Activated naive CD4-positive, alpha-beta T cell treated with anti-CD3 and anti-CD28 coated beads for 36 hours (primary cell): ENCODE results near the gene SRSF1. TPM values are rescaled to one million over a fixed set of nuclear protein-coding genes. Genes with fewer than 3 reads are reported as not detected.
"Not testable (repeated sequence)": the region's sequence is repeated elsewhere in the genome, so short reads cannot be mapped to it uniquely, and the experiment has no call there.

Experiments used
- CTCF ChIA-PET: fragments of 350-600 bp; sonication (Branson Sonifier 250); formaldehyde crosslinking; loops from one replicate; lab custom pipeline; 2021; ENCODE audit warnings: antibody characterized with exemption; lab: Charles Lee
- DNase-seq: peaks from one replicate; pipeline ENCODE4 v3.0.0-alpha.2; 2020
- H3K27ac Mint-ChIP-seq: one replicate; pipeline ENCODE4 v1.8.0; 2021; ENCODE audit warnings: mild to moderate bottlenecking, mixed read lengths
- H3K27me3 Mint-ChIP-seq: one replicate; pipeline ENCODE4 v1.8.0; 2021; ENCODE audit warnings: low read depth, mixed read lengths
- H3K36me3 Mint-ChIP-seq: one replicate; pipeline ENCODE4 v1.8.0; 2021; ENCODE audit warnings: low read depth, mixed read lengths
- H3K4me1 Mint-ChIP-seq: one replicate; pipeline ENCODE4 v1.8.0; 2021; ENCODE audit warnings: low read depth, mixed read lengths
- H3K4me3 Mint-ChIP-seq: one replicate; pipeline ENCODE4 v1.8.0; 2021; ENCODE audit warnings: mild to moderate bottlenecking, moderate library complexity, mixed read lengths
- H3K9me3 Mint-ChIP-seq: one replicate; pipeline ENCODE4 v1.8.0; 2021; ENCODE audit warnings: mixed read lengths
- intact Hi-C: fragments of 100-400 bp; cut with micrococcal nuclease; formaldehyde crosslinking; loops from one replicate; pipeline ENCODE4 v1.15.1; 2023
- total RNA-seq, 2 experiments: library from RNA; stranded (reverse); gene quantifications; one replicate each; pipeline ENCODE4 v1.2.3, GENCODE V29; 2021

Gene SRSF1
- total RNA-seq, 2 experiments from 2014 or later: 248 to 257 TPM

DNA sequence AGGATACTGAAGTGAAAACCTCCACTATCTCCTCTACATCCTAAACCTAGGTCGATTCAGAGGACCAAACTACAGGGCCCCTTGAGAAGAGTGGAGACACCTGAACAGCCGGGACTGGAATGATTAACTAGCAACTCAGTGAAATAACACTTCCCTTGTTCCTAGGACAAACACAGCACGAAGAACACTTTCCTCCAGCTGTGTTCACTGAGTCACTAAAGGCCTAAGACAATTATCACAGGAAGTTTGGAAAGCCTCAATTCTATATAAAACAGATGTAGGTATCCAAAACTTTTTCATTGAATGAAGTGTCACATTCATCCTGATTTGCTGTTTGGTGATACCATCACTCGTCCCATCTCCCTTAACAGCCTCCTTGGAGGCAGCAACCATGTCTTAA lies 36.3 kb downstream of the SRSF1 start:
- CTCF ChIA-PET: no interaction called here
- intact Hi-C loops: no loop called here
- H3K27ac Mint-ChIP-seq: no peak overlapping the region

DNA sequence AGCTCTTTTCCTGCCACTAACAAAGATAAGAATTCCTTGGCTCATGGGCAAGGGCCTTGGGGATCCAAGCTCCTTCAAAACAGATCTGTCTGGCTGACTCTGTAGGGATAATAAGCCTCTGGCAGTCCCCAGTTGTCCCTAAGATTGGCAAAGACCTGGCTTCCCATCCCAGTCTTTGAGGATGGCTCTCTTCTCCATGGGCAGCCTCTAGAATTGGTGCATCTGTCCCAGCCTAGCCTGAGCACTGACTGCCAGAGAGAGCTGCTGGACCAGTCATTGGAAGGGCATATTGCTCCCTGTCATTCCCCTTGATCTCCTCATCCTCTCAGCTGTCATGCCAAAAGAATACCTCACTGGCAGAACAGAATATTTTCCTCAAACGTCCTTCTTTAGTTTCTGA lies 38.6 kb downstream of the SRSF1 start:
- H3K36me3 Mint-ChIP-seq: peaks cover 3% of the 10 kb centered on the region
- no peaks in the 10 kb centered on the region for H3K9me3 Mint-ChIP-seq
- no peaks in the 10 kb centered on the region for H3K27me3 Mint-ChIP-seq
- H3K4me3 Mint-ChIP-seq: no peak overlapping the region
- no peak overlapping the region for H3K27ac Mint-ChIP-seq
- CTCF ChIA-PET: no interaction called here
- H3K4me1 Mint-ChIP-seq: no peaks in the 10 kb centered on the region
- intact Hi-C loops: no loop called here
- no peak for DNase-seq

More for the DNA sequence above, 36.3 kb downstream of the SRSF1 start:
- H3K36me3 Mint-ChIP-seq: peaks cover 8% of the 10 kb centered on the region
- DNase-seq: no peak
- H3K9me3 Mint-ChIP-seq: no peaks in the 10 kb centered on the region
- no peak overlapping the region for H3K4me3 Mint-ChIP-seq
- no peaks in the 10 kb centered on the region for H3K4me1 Mint-ChIP-seq
- no peaks in the 10 kb centered on the region for H3K27me3 Mint-ChIP-seq

DNA sequence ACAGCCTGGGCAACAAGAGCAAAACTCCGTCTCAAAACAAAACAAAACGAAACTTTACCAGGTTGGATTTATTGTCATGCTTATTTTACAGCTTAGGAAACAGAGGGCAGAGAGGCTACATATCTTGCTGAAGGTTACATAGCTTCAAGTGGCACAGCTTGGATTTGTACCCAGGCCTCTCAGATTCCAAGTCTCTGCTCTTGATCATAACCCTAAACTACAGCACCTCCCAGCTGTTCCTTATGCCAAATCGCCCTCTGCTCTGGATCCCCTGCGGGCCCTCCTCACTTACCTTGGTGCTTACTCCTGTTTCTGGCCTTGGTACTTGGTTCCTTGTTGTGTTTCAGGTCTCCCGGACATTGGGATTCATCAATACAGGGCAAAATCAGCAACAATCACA lies 40.2 kb downstream of the SRSF1 start:
- H3K9me3 Mint-ChIP-seq: no peaks in the 10 kb centered on the region
- H3K27me3 Mint-ChIP-seq: no peaks in the 10 kb centered on the region
- intact Hi-C loops: no loop called here
- no peaks in the 10 kb centered on the region for H3K4me1 Mint-ChIP-seq
- no peak overlapping the region for H3K27ac Mint-ChIP-seq
- H3K36me3 Mint-ChIP-seq: no peaks in the 10 kb centered on the region
- CTCF ChIA-PET: interaction anchor here (0.9 kb wide), 1 partner anchor 109 kb away, joined by 3 read pairs; no protein-coding TSS in a partner anchor
- no peak overlapping the region for H3K4me3 Mint-ChIP-seq
- DNase-seq: no peak

DNA sequence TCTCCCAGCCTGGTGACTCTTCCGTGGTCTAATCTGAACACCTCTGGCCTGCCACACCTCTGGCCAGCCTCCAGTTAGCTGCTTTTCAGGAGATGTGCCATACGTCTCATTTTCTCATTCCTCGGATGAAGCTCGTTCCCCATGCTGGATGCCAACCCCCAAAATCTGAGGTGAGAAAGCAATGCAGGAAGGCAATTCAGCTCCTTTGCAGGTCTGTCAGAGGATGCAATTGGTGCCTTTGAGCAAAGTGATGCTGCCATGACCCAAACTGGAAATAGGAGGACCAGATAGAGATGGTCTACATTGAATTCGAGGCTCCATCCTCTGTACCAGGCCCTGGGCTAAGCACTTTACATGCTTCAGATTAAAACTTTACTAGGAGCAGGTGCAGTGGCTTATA lies 40.8 kb downstream of the SRSF1 start:
- Mint-ChIP-seq H3K4me3 (no peak overlapping the region), H3K4me1 (no peaks in the 10 kb centered on the region), H3K9me3 (no peaks in the 10 kb centered on the region), H3K36me3 (no peaks in the 10 kb centered on the region), H3K27ac (no peak overlapping the region), H3K27me3 (no peaks in the 10 kb centered on the region)
- CTCF ChIA-PET: interaction anchor here (0.9 to 1.0 kb wide), 2 partner anchors 108 to 205 kb away, joined by 3 read pairs; no protein-coding TSS in a partner anchor
- DNase-seq: no peak
- intact Hi-C loops: no loop called here

DNA sequence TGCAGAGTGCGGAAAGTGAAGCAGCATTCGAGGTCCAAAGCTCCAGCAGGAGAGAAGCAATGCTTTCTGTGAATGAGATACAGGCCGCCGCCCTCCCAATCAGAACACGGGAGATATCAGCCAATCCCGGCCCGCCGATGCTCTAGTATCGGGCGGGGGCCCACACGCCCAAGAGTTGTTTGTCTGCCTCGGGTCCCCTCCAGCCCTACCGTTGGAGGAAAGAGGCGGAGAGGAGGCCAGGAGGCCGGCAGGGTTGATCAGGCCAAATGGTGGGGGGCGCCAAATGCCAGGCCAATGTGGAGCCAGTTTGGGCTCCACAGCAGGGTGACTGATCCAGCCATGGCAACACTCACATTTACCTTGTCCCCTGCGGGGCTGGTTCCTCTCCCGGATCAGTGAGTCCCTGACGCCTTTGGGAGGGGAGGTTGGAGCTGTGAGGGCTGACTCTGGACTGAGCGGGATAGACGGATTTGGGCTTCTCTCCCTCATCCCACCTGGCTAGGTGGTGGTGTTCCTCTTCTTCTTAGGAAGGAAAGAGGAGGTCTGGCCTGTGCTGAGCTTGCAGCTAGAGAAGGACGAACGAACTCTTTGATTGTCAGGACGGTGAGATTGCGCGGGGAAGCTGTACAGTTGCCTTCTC lies 41.4 kb downstream of the SRSF1 start:
- no peaks in the 10 kb centered on the region for H3K27me3 Mint-ChIP-seq
- no peaks in the 10 kb centered on the region for H3K36me3 Mint-ChIP-seq
- intact Hi-C loops: no loop called here
- CTCF ChIA-PET: interaction anchor here (1.0 to 2.0 kb wide), 2 partner anchors 17 to 205 kb away, joined by 3 to 5 read pairs; no protein-coding TSS in a partner anchor
- no peak for DNase-seq
- no peak overlapping the region for H3K4me3 Mint-ChIP-seq
- no peaks in the 10 kb centered on the region for H3K4me1 Mint-ChIP-seq
- no peak overlapping the region for H3K27ac Mint-ChIP-seq
- H3K9me3 Mint-ChIP-seq: no peaks in the 10 kb centered on the region

DNA sequence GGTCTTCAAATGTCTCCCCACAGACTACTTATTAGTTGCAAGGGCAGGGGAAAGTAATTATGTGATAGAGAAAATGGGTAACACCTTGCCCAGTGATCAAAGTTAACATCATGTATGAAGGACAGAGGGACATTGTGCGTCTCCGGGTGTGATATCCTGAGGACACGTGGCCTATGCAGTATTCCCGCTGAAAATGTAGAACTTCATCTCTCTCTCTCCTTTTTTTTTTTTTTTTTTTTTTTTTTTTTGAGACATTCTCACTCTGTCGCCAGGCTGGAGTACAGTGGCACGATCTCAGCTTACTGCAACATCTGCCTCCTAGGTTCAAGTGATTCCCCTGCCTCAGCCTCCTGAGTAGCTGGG lies 43.9 kb downstream of the SRSF1 start:
- no peak overlapping the region for H3K4me3 Mint-ChIP-seq
- no peaks in the 10 kb centered on the region for H3K36me3 Mint-ChIP-seq
- no peaks in the 10 kb centered on the region for H3K4me1 Mint-ChIP-seq
- H3K27ac Mint-ChIP-seq: no peak overlapping the region
- intact Hi-C loops: no loop called here
- peaks cover 4% of the 10 kb centered on the region for H3K27me3 Mint-ChIP-seq
- no peak for DNase-seq
- no peaks in the 10 kb centered on the region for H3K9me3 Mint-ChIP-seq
- CTCF ChIA-PET: interaction anchor here (1.5 kb wide), 1 partner anchor 12 kb away, joined by 3 read pairs; no protein-coding TSS in a partner anchor

DNA sequence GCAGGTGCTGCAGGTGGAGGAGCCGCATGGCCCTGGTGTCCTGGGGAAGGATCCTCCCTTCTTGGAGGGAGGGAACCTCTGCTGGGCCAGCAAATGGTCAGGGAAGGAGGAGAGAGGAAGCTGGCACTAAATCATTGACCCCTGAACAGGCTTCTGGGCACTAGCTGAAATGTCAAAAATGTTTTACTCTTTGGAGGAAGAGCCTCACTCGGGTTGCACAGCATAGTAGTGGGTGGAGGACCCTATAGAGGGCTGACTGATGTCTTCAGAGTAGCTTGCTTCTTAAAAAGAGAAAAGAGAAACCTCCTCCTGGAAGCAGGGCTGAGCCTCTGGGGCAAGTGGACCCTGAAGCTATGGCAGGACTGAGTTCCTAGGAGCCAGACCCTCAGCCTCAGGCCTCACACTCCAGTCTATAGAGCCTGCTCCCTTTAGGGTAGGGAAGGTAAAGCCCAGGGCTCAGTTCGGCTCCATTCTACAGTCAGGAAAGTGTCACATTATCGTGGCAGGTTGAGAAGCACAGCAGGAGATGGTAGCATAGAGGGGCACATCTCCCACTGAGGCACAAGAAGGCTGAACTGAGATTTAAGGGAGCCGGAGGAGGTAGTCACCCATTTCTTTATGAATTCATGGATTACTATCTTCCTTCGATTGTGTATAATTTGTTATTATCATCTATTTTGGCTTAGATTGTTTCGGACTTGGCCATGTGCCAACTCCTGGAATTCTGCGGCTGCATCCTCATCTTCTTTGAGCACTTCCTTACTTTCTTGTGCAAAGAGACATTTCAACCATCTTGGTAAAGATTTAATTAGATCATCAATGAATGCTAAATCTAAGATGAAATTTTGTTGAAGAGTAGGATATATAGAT lies 44.5 kb downstream of the SRSF1 start:
- Mint-ChIP-seq H3K9me3 (no peaks in the 10 kb centered on the region), H3K27me3 (peaks cover 7% of the 10 kb centered on the region), H3K36me3 (no peaks in the 10 kb centered on the region), H3K27ac (no peak overlapping the region), H3K4me1 (no peaks in the 10 kb centered on the region), H3K4me3 (no peak overlapping the region)
- intact Hi-C loops: no loop called here
- no peak for DNase-seq
- CTCF ChIA-PET: interaction anchor here (1.5 kb wide), 1 partner anchor 13 kb away, joined by 3 read pairs; no protein-coding TSS in a partner anchor

DNA sequence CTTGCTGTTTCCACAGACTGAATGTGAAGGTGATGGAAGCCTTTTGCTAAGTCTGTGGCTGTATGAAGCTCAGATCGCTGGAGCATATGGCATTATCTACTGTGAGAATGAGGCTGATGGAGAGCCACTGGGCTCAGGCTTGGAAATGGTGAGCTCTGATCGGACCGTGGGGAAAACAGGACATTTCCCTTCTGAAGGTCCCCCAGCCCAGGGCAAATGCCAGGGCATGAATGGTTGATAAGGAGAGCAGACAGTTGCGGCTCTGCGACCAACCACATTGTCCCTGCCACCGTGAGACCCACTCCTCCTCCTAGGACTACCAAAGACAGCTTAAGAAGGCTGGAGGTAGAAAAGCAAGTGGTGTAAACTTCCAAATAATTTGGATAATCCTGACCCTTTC lies 47.1 kb downstream of the SRSF1 start:
- CTCF ChIA-PET: no interaction called here
- Mint-ChIP-seq H3K27me3 (peaks cover 20% of the 10 kb centered on the region), H3K4me1 (peaks cover 11% of the 10 kb centered on the region)

DNA sequence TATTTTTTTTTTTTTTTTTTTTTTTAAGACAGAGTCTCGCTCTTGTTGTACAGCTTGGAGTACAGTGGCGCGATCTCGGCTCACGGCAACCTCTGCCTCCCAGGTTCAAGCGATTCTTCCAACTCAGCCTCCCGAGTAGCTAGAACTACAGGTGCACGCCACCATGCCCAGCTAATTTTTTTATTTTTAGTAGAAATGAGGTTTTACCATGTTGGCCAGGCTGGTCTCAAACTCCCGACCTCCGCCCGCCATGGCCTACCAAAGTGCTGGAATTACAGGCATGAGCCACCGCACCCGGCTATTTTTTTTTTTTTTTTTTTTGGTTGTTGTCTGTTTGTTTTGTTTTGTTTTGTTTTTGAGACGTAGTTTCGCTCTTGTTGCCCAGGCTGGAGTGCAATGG lies 48.7 kb downstream of the SRSF1 start:
- H3K27ac Mint-ChIP-seq, H3K36me3 Mint-ChIP-seq, H3K4me3 Mint-ChIP-seq, H3K9me3 Mint-ChIP-seq, DNase-seq: not testable (repeated sequence)
- H3K4me1 Mint-ChIP-seq: peaks cover 14% of the 10 kb centered on the region
- peaks cover 29% of the 10 kb centered on the region for H3K27me3 Mint-ChIP-seq
- CTCF ChIA-PET: interaction anchor here (1.2 kb wide), 1 partner anchor 99 kb away, joined by 4 read pairs; no protein-coding TSS in a partner anchor
- intact Hi-C loops: loop anchor here (5.0 kb wide), 1 partner anchor 66 kb away; no protein-coding TSS in a partner anchor

More for the DNA sequence above, 47.1 kb downstream of the SRSF1 start:
- Mint-ChIP-seq H3K9me3 (no peaks in the 10 kb centered on the region), H3K4me3 (no peak overlapping the region), H3K36me3 (no peaks in the 10 kb centered on the region), H3K27ac (no peak overlapping the region)
- intact Hi-C loops: loop anchor here (5.0 kb wide), 1 partner anchor 68 kb away; no protein-coding TSS in a partner anchor
- DNase-seq: no peak

DNA sequence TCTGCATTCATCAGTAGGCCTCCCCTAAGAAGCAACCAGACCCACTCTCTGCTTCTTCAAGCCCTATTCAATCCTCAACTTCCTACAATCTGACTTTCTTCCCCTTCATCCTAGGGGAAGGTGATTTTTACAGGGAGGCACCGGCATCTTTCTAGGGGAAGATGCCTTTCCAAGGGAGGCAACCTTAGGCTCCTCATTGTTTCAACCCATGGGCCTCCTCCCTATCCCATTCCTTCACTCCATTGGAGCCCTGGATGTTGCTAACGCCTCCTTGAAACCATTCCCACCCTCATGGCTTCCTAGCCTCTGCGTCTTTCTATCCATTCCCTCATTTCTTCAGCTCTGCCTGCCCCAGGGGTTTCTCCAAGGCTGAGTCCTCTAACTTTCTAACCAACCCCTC lies 49.2 kb downstream of the SRSF1 start:
- no peaks in the 10 kb centered on the region for H3K36me3 Mint-ChIP-seq
- peaks cover 14% of the 10 kb centered on the region for H3K4me1 Mint-ChIP-seq
- peaks cover 29% of the 10 kb centered on the region for H3K27me3 Mint-ChIP-seq
- no peak for DNase-seq
- H3K9me3 Mint-ChIP-seq: no peaks in the 10 kb centered on the region
- H3K27ac Mint-ChIP-seq: no peak overlapping the region
- intact Hi-C loops: loop anchor here (5.0 kb wide), 1 partner anchor 66 kb away; no protein-coding TSS in a partner anchor
- H3K4me3 Mint-ChIP-seq: no peak overlapping the region
- CTCF ChIA-PET: interaction anchor here (1.2 kb wide), 1 partner anchor 99 kb away, joined by 4 read pairs; no protein-coding TSS in a partner anchor

DNA sequence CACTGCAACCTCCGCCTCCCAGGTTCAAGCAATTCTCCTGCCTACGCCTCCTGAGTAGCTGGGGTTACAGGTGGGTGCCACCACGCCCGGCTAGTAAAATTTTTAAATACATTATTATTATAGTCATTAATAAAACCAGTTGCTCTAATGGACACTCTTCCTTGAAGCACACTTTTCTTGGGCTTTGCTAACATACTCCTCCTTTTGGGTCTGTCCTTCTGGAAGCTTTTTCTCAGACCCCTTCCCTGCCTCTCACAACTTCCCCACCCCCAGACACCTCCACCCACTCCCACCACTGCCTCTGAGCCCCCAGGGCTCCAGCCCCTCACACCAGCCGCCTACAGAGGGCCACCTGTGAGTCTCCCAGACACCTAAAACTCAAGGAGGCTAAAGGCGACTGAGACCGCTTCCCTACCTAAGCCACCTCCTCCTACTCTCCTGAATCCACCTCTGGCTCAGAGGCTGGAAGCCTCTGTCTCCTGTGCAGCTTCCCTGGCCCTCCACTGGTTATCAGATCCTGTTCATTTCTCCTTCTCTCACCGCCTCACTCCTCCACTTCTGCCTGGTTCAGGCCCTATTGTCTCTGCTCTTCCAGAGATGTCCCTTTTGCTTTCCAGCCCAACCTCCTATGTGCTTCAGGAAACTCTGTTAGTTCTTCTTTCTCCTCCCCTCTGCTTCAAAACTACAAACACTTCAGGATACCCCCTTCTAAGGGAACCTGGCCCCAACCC lies 49.8 kb downstream of the SRSF1 start:
- intact Hi-C loops: loop anchor here (5.0 kb wide), 1 partner anchor 65 kb away; no protein-coding TSS in a partner anchor
- no peaks in the 10 kb centered on the region for H3K9me3 Mint-ChIP-seq
- CTCF ChIA-PET: interaction anchor here (1.4 kb wide), 1 partner anchor 10 kb away, joined by 6 read pairs; no protein-coding TSS in a partner anchor

More for the DNA sequence above, 49.8 kb downstream of the SRSF1 start:
- Mint-ChIP-seq H3K4me3 (no peak overlapping the region), H3K27me3 (peaks cover 29% of the 10 kb centered on the region), H3K36me3 (no peaks in the 10 kb centered on the region), H3K4me1 (peaks cover 14% of the 10 kb centered on the region), H3K27ac (no peak overlapping the region)
- DNase-seq: no peak
